BLaER1 treated with 17β-estradiol and CSF1 and Interleukin-3, amounts not matched to agents 10 nM and 100 nM (cell line): Measurements from ENCODE around the gene RAVER1.
"Not testable (repeated sequence)": the region's sequence is repeated elsewhere in the genome, so short reads cannot be mapped to it uniquely, and the experiment has no call there.

ENCODE experiments used
- H3K27ac ChIP-seq, 11 experiments: shearing (Covaris generic); formaldehyde crosslinking; 2 replicates each; pipeline ENCODE4 v1.8.1; 2022
- H3K27me3 ChIP-seq, 11 experiments: shearing (Covaris generic); formaldehyde crosslinking; 2 replicates each; pipeline ENCODE4 v1.8.1; 2022
- H3K36me3 ChIP-seq, 11 experiments: shearing (Covaris generic); formaldehyde crosslinking; 2 replicates each; pipeline ENCODE4 v1.8.1; 2022
- H3K4me1 ChIP-seq, 10 experiments: shearing (Covaris generic); formaldehyde crosslinking; 2 replicates each; pipeline ENCODE4 v1.8.1; 2022
- H3K4me2 ChIP-seq, 11 experiments: shearing (Covaris generic); formaldehyde crosslinking; 2 replicates each; pipeline ENCODE4 v1.8.1; 2022
- H3K4me3 ChIP-seq, 10 experiments: shearing (Covaris generic); formaldehyde crosslinking; 2 replicates each; pipeline ENCODE4 v1.8.1; 2022
- H3K9ac ChIP-seq, 11 experiments: shearing (Covaris generic); formaldehyde crosslinking; 2 replicates each; pipeline ENCODE4 v1.8.1; 2022
- H3K9me3 ChIP-seq, 11 experiments: shearing (Covaris generic); formaldehyde crosslinking; replicated peaks in 1 of 11; 2 replicates each; pipeline ENCODE4 v1.8.1; 2022
- H4K20me1 ChIP-seq, 11 experiments: shearing (Covaris generic); formaldehyde crosslinking; 2 replicates each; pipeline ENCODE4 v1.8.1; 2022
- Cebpa-rat ChIP-seq, 11 experiments: shearing (Covaris generic); IDR thresholded peaks; 2 replicates each; pipeline ENCODE4 v1.8.1; 2022

RAVER1 gene

DNA sequence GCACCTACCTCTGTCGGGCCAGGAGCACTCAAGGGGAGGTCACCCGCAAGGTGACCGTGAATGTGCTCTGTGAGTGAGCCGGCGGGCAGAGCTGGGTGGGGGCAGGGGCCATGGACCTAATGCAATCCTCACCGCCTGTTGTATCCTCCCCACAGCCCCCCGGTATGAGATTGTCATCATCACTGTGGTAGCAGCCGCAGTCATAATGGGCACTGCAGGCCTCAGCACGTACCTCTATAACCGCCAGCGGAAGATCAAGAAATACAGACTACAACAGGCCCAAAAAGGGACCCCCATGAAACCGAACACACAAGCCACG is 48.4 kb downstream of the RAVER1 start:
- Histone ChIP-seq H3K36me3 (peaks cover 24 to 63% (median 39%) of the 10 kb centered on the region in 11 experiments), H3K9ac (no peak overlapping the region), H3K4me3 (no peak overlapping the region), H3K9me3 (peaks cover 0 to 7% (median 0%) of the 10 kb centered on the region in 11 experiments; a peak in 3 of 22 replicates), H3K27me3 (peaks cover 25 to 38% (median 34%) of the 10 kb centered on the region in 11 experiments), H3K4me2 (peak overlapping the region in 8 of 11 experiments; percentile 84 to 96 (median 90); a peak in 12 of 22 replicates), H4K20me1 (peaks cover 0 to 83% (median 13%) of the 10 kb centered on the region in 11 experiments; a peak in 15 of 22 replicates), H3K4me1 (peaks cover 54 to 97% (median 59%) of the 10 kb centered on the region in 10 experiments), H3K27ac (peak overlapping the region in 3 of 11 experiments; percentile 64 to 77 (median 76); a peak in 3 of 22 replicates)
- TF ChIP-seq Cebpa-rat (IDR thresholded peaks at IDR 0.05): no peak

DNA sequence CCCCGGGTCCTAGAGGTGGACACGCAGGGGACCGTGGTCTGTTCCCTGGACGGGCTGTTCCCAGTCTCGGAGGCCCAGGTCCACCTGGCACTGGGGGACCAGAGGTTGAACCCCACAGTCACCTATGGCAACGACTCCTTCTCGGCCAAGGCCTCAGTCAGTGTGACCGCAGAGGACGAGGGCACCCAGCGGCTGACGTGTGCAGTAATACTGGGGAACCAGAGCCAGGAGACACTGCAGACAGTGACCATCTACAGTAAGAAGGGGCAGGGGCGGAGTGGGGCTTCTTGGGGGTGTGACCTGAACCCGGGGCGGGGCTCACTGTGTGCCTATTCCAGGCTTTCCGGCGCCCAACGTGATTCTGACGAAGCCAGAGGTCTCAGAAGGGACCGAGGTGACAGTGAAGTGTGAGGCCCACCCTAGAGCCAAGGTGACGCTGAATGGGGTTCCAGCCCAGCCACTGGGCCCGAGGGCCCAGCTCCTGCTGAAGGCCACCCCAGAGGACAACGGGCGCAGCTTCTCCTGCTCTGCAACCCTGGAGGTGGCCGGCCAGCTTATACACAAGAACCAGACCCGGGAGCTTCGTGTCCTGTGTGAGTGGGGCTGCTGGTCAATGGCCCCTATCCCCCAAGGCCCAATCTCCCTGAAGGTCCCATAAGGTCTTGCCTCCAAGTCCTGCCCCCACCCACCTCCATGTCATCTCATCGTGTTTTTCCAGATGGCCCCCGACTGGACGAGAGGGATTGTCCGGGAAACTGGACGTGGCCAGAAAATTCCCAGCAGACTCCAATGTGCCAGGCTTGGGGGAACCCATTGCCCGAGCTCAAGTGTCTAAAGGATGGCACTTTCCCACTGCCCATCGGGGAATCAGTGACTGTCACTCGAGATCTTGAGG is 49.0 kb downstream of the RAVER1 start:
- Histone ChIP-seq H3K4me1 (peaks cover 55 to 98% (median 60%) of the 10 kb centered on the region in 10 experiments), H3K27me3 (peaks cover 19 to 32% (median 28%) of the 10 kb centered on the region in 11 experiments), H3K9me3 (peaks cover 0 to 6% (median 0%) of the 10 kb centered on the region in 11 experiments; a peak in 3 of 22 replicates), H3K4me3 (no peak overlapping the region), H3K27ac (peak overlapping the region in 1 of 11 experiments; percentile 77; a peak in 1 of 22 replicates), H3K36me3 (peaks cover 24 to 69% (median 39%) of the 10 kb centered on the region in 11 experiments), H4K20me1 (peaks cover 0 to 88% (median 12%) of the 10 kb centered on the region in 11 experiments; a peak in 12 of 22 replicates), H3K9ac (peak overlapping the region in 1 of 11 experiments; percentile 35; a peak in 2 of 22 replicates), H3K4me2 (peak overlapping the region in 5 of 11 experiments; percentile 84 to 96 (median 94); a peak in 8 of 22 replicates)
- no peak for TF ChIP-seq Cebpa-rat (IDR thresholded peaks at IDR 0.05)

DNA sequence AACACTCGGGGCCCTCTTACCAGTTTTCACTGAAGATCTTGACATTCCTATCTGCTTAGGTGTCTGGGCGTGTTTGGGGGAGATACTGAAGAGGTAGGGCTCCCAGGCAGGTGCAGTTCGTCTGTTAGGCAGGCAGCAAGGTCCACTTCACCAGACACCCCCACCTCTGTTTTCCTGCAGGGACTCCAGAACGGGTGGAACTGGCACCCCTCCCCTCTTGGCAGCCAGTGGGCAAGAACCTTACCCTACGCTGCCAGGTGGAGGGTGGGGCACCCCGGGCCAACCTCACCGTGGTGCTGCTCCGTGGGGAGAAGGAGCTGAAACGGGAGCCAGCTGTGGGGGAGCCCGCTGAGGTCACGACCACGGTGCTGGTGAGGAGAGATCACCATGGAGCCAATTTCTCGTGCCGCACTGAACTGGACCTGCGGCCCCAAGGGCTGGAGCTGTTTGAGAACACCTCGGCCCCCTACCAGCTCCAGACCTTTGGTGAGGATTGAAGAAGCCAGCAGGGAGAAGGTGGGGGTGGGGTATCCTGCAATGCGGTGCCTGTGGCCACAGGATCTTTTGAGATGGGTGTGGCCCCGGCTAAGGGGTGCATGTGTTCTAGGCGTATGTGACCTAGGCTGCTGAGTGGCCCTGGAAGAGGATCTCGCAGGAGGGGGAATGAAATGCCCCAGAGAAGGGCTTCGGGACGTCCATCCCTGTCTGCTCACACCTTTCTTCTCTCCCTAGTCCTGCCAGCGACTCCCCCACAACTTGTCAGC is 49.8 kb downstream of the RAVER1 start:
- Histone ChIP-seq H3K9me3 (peaks cover 0 to 4% (median 0%) of the 10 kb centered on the region in 11 experiments; a peak in 2 of 22 replicates), H3K27ac (peak overlapping the region in 1 of 11 experiments; percentile 77; a peak in 2 of 22 replicates), H3K4me1 (peaks cover 47 to 98% (median 53%) of the 10 kb centered on the region in 10 experiments), H3K4me3 (no peak overlapping the region), H4K20me1 (peaks cover 0 to 96% (median 11%) of the 10 kb centered on the region in 11 experiments; a peak in 12 of 22 replicates), H3K27me3 (peaks cover 11 to 23% (median 20%) of the 10 kb centered on the region in 11 experiments), H3K4me2 (peak overlapping the region in 3 of 11 experiments; percentile 0 to 86 (median 84); a peak in 5 of 22 replicates), H3K36me3 (peaks cover 24 to 78% (median 39%) of the 10 kb centered on the region in 11 experiments), H3K9ac (peak overlapping the region in 2 of 11 experiments; percentile 35 to 67; a peak in 3 of 22 replicates)
- TF ChIP-seq Cebpa-rat (IDR thresholded peaks at IDR 0.05): no peak

DNA sequence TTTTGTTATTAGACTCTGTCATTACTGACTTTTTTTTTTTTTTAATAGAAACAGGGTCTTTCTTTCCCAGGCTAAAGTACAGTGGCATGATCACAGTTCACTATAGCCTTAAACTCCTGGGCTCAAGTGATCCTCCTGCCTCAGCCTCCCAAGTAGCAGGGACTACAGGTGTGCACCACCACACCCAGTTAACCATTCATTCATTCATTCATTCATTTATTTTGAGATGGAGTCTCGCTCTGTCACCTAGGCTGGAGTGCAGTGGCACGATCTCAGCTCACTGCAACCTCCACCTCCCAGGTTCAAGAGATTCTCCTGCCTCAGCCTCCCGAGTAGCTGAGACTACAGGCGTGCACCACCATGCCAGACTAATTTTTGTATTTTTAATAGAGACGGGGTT is 51.3 kb downstream of the RAVER1 start:
- Histone ChIP-seq H3K4me1 (peaks cover 33 to 98% (median 40%) of the 10 kb centered on the region in 10 experiments), H3K9ac (peak overlapping the region in 1 of 11 experiments; percentile 35; a peak in 2 of 22 replicates), H4K20me1 (peaks cover 0 to 100% (median 6%) of the 10 kb centered on the region in 11 experiments; a peak in 10 of 22 replicates), H3K36me3 (peaks cover 28 to 92% (median 49%) of the 10 kb centered on the region in 11 experiments)
- not testable (repeated sequence) for H3K27ac ChIP-seq, H3K4me3 ChIP-seq, H3K27me3 ChIP-seq, H3K9me3 ChIP-seq, H3K4me2 ChIP-seq

DNA sequence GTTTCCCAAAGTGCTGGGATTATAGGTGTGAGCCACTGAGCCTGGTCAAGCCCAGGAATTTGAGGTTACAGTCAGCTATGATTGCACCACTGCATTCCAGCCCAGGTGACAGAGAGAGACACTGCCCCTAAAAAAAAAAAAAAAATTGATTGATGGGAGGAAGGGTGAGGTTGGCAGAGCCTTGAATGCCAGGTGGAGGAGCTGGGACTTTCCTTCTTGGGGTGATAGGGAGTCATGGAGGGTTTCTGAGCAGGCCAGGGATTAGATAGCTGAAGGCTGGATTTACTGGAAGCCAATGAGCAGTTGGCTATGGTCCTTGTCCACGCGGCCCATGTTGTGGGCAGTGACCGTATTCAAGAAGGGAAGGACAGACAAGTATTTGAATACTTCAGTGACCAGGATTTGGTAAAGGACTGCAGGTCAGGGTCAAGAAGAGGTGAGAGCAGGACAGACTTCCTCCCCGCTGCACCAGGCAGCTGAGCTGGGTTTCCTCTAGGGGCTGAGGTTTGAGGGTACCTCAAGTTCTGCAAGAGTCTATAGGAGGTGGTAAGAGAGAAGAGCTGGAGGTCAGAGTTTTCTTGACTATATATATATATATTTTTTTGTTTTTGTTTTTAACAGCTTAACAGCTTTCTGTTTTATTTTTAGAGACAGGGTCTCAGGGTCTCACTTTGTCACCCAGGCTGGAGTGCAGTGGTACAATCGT is 53.4 kb downstream of the RAVER1 start:
- Histone ChIP-seq H3K4me1 (peaks cover 12 to 97% (median 19%) of the 10 kb centered on the region in 10 experiments), H3K27ac (no peak overlapping the region), H3K4me2 (peak overlapping the region; percentile 28 to 78 (median 54)), H3K27me3 (no peaks in the 10 kb centered on the region), H3K36me3 (peaks cover 22 to 99% (median 45%) of the 10 kb centered on the region in 11 experiments), H4K20me1 (peaks cover 0 to 100% (median under 1%) of the 10 kb centered on the region in 11 experiments; a peak in 10 of 22 replicates), H3K9me3 (no peaks in the 10 kb centered on the region), H3K9ac (peak overlapping the region in 4 of 11 experiments; percentile 19 to 33 (median 30); a peak in 4 of 22 replicates), H3K4me3 (no peak overlapping the region)
- TF ChIP-seq Cebpa-rat (IDR thresholded peaks at IDR 0.05): no peak

DNA sequence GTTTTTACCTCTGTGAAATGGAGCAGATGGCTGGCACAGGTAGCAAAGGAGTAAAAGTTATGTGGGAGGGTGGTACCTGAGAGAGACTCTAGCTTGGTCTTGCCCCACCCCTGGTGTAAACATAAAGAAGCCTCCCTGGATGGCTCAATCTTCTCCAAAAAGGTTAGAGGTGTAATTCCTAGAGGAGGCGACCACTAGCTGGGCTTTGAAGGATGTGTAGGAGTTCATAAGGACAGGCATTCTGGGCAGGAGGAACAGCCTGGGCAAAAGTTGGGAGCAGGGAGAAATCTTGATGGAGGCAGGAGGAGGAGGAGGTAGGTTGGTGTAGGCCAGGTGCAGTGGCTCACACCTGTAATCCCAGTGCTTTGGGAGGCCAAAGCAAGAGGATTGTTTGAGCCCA is 54.4 kb downstream of the RAVER1 start:
- Histone ChIP-seq H3K4me3 (no peak overlapping the region), H3K27ac (no peak overlapping the region), H3K27me3 (no peaks in the 10 kb centered on the region), H3K4me2 (peak overlapping the region in 4 of 11 experiments; percentile 28 to 70 (median 50); a peak in 8 of 22 replicates), H3K9me3 (no peaks in the 10 kb centered on the region), H4K20me1 (peaks cover 0 to 100% (median 5%) of the 10 kb centered on the region in 11 experiments; a peak in 10 of 22 replicates), H3K4me1 (peaks cover 11 to 97% (median 17%) of the 10 kb centered on the region in 10 experiments), H3K36me3 (peaks cover 18 to 99% (median 43%) of the 10 kb centered on the region in 11 experiments), H3K9ac (peak overlapping the region in 1 of 11 experiments; percentile 35; a peak in 2 of 22 replicates)
- no peak for TF ChIP-seq Cebpa-rat (IDR thresholded peaks at IDR 0.05)

DNA sequence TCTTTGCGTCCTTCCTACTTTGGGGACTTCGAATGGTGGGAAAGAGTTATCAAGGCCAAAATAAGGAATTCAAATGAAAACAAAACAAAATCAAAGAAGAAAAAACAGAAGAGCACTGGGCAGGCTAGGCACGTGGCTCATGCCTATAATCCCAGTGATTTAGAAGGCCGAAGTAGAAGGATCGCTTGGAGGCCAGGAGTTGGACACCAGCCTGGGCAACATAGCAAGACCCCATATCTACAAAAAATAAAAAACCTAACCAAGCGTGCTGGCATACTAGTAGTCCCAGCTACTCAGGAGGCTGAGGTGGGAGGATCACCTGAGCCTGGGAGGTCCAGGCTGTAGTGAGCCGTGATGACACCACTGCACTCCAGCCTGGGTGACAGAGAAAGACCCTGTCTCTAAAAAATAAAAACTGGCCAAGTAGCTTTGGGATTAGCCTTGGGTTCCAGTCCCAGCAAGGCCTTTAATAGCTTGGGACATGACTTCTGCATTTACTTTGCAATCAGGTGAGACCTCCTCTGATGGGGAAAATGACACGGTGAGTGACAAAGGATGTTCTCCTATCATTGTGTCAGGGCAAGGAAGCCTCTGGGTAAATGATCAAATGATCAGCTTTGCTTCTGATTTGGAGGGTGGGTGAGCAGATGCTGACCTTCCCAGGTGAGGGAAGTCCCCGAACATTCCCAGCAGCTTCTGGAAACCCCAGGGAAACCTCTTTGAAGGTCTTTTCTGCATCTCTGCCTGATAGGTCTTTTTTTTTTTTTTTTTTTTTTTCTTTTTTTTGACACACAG is 55.3 kb downstream of the RAVER1 start:
- Histone ChIP-seq H3K4me1 (peaks cover 11 to 97% (median 19%) of the 10 kb centered on the region in 10 experiments), H3K27me3 (no peaks in the 10 kb centered on the region), H3K4me2 (peak overlapping the region in 3 of 11 experiments; percentile 28 to 70 (median 36); a peak in 5 of 22 replicates), H3K9ac (peak overlapping the region in 1 of 11 experiments; percentile 35; a peak in 1 of 22 replicates), H3K9me3 (no peaks in the 10 kb centered on the region), H3K36me3 (peaks cover 11 to 99% (median 35%) of the 10 kb centered on the region in 11 experiments; a peak in 20 of 22 replicates), H4K20me1 (peaks cover 0 to 100% (median 5%) of the 10 kb centered on the region in 11 experiments; a peak in 10 of 22 replicates), H3K4me3 (no peak overlapping the region), H3K27ac (no peak overlapping the region)
- TF ChIP-seq Cebpa-rat (IDR thresholded peaks at IDR 0.05): no peak
